ENCODE data around the gene CHI3L2. TPM values are rescaled to one million over a fixed set of nuclear protein-coding genes. Genes with fewer than 3 reads are reported as not detected.
A peak's percentile ranks its signal among the peaks of the same experiment; 100 is the strongest.

Gene CHI3L2
- total RNA-seq, 1 donor from 2014 or later = under 0.01 TPM

DNA sequence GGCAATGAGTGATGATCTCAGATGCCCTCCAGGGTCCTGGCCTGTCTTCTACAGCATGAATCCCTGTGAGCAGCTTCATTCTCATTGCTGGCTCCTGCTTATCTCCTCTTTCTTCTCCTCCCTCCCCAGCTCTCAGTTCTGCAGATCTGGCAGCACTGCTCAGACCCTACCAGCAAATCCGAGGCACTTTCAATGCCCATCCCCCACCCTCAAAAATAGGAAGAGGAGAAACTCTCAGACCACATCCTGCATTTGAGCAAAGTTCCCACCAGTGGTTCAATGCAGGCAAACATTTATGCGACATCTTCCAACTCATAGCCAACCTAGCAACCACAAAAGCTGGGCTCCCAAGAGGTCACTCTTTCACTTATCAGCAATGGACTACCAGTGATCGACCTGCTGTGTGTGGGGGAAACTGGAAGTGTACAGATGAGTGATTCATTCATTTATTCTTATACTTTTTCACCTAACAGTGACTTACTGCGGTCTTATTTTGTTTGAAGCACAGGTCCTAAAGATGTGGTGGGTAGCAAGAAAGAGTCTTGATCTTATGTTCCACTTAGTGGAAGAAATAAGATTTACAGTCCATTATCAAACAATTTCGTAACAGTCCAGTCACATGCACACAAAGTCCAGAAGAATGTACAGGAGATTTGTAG, 5.8 kb upstream of the CHI3L2 start:
- no peak for DNase-seq

GRCh38 chr1:111222308-111223125, 5.0 kb upstream of the CHI3L2 start:
- peak; percentile 74 for DNase-seq

DNA sequence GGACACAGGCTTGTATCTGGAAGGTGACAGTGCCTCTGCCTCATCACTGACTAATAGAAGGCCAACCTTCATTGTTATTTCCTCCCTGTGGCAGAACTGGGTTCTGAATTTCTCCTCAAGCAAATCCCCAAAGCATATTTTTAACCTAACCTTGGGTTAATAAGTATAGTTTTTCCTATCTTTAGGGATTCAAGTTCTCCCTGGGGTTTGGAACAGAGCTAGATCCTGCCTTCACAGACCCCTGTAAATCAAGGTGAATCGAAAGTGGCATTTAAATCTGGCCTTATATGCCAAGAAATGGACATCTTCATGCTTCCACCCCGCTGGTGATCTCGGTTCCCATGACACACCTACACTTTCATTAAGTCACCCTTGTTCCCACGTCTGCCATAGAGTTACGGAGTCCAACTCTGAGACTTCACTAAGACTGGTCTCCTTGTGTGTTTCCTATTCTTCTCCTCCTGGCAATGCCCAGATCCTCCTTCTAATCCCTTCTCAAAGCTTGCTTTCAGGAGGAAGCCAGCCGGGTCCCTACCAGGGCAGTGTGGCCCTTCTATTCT, 4.3 kb upstream of the CHI3L2 start:
- no peak for DNase-seq

GRCh38 chr1:111225091-111225490, 2.4 kb upstream of the CHI3L2 start:
- no peak for DNase-seq

DNA sequence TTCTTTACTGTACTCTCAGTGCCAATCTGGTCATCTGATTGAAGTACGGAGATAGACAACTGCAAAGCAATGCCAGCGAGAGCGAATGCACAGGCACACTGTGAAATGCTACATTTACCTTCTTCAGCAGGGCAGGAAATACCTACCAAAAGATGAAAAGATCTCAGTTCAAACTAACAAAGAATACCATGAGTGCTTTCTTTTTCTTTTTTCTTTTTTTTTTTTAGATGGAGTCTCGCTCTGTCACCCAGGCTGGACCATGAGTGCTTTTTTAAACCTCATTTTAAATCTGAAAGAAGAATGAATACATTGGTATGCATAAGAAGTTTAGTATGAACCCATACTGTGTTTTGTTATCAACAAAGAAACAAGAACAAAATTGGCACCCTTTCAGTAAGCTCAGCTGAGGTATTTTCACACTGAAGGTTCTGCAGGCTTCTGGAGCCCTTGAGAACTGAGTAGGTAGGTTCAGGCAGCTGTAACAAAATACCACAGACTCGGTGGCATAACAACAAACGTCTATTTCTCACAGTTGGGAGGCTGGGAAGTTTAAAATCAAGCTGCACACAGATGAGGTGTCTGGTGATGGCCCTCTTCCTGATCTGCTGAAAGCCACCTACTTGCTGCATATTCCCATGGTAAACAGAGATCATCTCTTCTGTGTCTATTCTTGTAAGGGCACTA, 1.7 kb upstream of the CHI3L2 start:
- DNase-seq = no peak

GRCh38 chr1:111227851-111228747, 586 bp downstream of the CHI3L2 start:
- DNase-seq = peak; percentile 47

GRCh38 chr1:111228748-111229126, 1.2 kb downstream of the CHI3L2 start:
- no peak for DNase-seq

DNA sequence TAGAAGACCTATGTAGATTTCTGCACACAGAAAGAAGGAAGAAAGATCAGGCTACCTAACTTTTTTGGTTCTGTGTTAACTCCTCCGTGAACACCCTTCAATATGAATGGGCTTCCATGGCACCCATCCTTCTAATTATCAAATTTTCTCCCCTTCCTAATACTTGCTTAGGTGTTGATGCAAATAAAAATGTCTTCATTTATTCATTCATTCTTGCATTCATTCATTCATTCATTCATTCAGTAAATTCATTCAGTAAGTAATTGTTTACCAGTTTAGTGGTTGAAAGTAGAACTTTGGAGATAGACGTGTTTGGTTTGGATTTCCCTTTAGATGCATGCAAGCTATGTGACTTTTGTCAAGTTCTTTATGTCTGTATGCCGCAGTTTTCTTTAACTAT, 4.6 kb downstream of the CHI3L2 start:
- DNase-seq = no peak

- no peak for DNase-seq
Observed at GRCh38 chr1:111234258-111234657, 6.7 kb downstream of the CHI3L2 start.

DNA sequence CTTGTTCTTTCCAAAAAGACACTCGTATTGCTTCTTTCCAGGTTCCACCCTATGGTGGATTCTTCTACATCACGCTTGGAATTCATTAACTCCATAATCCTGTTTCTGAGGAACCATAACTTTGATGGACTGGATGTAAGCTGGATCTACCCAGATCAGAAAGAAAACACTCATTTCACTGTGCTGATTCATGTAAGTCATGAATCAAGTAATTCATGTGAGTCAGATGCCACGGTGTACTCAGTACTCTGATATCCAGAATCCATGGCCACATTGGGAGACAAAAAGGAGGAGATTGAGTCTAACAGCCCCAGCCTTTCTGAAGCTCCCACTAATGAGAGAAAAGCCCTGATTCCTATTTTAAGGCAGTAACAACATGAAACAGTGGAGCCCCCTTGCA, 7.4 kb downstream of the CHI3L2 start:
- no peak for DNase-seq

- DNase-seq = no peak
Observed at GRCh38 chr1:111236379-111236778, 8.9 kb downstream of the CHI3L2 start.

GRCh38 chr1:111236806-111237205, 9.3 kb downstream of the CHI3L2 start:
- DNase-seq = no peak

DNA sequence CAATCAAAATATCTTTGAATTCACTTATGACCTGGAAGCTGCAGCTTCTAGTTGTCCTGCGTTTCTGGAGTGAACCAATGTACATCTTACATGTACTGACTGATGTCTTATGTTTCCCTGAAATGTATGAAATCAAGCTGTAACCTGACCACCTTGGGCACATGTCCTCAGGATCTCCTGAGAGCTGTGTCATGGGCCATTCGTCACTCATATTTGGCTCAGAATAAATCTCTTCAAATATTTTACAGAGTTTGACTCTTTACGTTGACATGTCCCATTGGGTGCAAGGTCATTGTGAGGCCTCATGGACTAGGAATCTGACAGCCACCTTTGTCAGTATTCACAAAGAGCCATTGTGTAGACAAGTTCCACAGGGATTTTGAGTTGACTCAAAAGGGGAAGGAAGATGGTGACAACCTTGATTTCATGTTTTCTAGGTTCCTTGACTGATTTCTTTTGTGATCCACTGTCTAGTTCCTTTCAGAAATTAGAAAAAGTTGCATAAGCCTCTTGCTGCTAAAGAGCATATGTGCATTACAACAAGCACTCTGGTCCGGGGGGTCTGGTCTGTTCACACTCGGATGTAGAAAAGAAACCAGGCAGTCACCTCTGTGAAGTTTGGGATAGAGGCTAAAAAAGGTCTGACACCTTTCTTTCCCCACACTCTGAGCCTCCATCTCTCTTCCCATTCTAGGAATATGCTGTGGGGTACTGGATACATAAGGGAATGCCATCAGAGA, 10.7 kb downstream of the CHI3L2 start:
- DNase-seq = no peak

DNA sequence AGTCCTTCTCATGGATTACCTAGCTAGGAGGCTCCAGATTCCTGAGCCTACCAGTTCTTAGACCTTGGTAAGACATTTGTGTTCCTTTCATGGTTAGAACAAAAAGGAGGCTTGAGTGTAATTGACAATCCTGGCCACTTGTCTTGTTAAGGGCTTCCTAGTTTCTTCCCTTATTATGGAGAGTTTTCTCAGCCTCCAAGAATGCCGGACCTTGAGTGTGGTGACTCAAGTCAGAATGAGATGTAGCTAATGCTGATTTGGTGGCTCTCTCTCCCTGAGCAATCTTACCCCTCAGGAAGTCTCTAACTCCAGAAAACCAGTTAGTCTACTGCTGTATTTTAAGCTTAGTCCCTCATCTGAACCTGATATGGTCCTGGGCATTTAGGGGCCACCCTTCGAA, 14.3 kb downstream of the CHI3L2 start:
- DNase-seq = no peak

GRCh38 chr1:111242805-111243523, 15.5 kb downstream of the CHI3L2 start:
- DNase-seq = peak; percentile 45

DNA sequence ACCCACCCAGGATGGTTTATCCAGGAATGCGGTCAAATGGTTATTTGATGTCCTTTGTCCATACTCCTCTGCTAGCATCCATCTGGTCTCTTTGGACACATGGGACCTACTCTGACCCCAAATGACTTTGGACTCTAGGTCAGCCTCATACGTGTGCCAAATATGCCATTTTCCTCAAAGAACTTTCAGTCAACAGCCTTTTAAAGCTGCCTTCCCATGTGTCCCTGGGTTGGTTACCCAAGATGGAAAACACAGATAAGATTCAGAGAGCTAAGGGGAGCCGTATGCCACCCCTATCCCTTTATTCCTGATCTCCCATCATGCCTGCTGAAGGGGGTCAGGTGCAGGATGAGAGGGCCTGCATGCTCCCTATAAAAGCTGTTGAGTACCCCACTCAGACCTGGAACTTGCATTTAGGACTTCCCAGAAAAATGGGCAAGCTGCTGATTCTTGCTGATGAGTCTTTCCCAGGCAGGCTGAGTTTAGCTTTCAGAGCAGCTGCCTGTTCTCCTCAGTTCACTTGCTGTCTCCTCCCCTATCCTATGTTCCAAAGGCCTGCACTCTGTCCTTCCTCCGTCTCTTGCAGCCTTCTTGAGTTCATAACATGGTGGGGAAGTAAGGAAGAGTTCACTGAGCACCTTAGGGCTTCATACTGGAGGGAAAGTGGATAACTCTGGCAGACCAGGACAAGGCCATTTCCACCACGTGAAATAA, 19.8 kb downstream of the CHI3L2 start:
- DNase-seq = no peak

- DNase-seq = no peak
Observed at GRCh38 chr1:111249960-111250359, 22.4 kb downstream of the CHI3L2 start.

- DNase-seq = no peak
Observed at GRCh38 chr1:111251570-111251969, 24.1 kb downstream of the CHI3L2 start.

DNA sequence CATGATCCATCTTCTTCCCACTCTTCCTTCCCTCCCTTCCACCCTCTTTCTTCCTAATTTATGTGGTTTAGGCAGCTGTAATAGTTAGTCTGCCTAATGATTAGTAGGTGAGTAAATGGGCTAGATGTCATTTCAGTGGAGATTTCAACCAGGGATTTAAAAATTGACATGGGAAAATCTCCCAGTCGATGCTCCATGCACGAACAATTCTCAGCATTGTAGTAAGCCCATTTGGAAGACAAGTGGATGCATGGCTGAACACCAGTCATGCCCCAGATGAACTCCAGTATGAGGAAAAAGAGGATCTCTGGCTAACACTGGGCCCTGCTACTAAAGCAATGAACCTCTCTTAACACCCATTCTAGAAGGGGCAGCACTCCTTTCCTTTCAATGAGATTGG, 25.3 kb downstream of the CHI3L2 start:
- no peak for DNase-seq

DNA sequence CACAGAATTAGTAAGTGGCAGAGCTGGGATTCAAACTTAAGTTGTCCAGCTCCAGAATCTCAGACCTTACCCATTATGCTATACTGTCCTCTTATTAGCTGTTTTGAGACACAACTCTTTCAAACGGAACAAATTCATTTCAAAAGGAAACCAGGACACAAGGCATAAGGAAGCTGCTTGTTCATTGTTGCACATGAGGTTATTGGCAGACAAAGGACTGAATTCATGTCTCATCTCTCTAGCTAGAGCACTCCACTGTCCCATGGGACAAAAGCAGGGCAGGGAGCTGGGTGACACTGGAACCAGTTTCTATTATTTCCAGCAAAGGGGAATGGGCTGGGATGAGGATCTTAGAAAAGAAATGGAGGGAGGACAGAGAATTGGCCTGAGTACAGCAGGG, 26.4 kb downstream of the CHI3L2 start:
- DNase-seq = no peak

Measured in dermis blood vessel endothelial cell (primary cell).